GM18870 (cell line): ENCODE results near the gene PEX13.
A peak's percentile ranks its signal among the peaks of the same experiment; 100 is the strongest.
"Not testable (repeated sequence)": the region's sequence is repeated elsewhere in the genome, so short reads cannot be mapped to it uniquely, and the experiment has no call there.

Experiments
- ATAC-seq: cut with Tn5 transposase; IDR thresholded peaks from one replicate; pipeline ENCODE4 v1.9.1; 2021; ENCODE audit warnings: moderate library complexity; ENCODE audit not compliant: unreplicated experiment

The PEX13 gene

GRCh38 chr2:61006486-61007105 is 10.9 kb upstream of the PEX13 start:
- no peak for ATAC-seq

GRCh38 chr2:61009355-61009754 is 8.2 kb upstream of the PEX13 start:
- no peak for ATAC-seq

GRCh38 chr2:61011678-61012077 is 5.8 kb upstream of the PEX13 start:
- no peak for ATAC-seq

GRCh38 chr2:61012303-61012702 is 5.2 kb upstream of the PEX13 start:
- not testable (repeated sequence) for ATAC-seq

- no peak for ATAC-seq
Observed at GRCh38 chr2:61013382-61013781, 4.1 kb upstream of the PEX13 start.

GRCh38 chr2:61014763-61015162 is 2.8 kb upstream of the PEX13 start:
- ATAC-seq = no peak

GRCh38 chr2:61015976-61016375 is 1.5 kb upstream of the PEX13 start:
- no peak for ATAC-seq

GRCh38 chr2:61016392-61017002 is 1.0 kb upstream of the PEX13 start:
- peak; percentile 11 for ATAC-seq

GRCh38 chr2:61017003-61017555 is 441 bp upstream of the PEX13 start:
- ATAC-seq = peak; percentile 54

- no peak for ATAC-seq
Observed at GRCh38 chr2:61018318-61018755, 817 bp downstream of the PEX13 start.

GRCh38 chr2:61018798-61019197 is 1.3 kb downstream of the PEX13 start:
- ATAC-seq = no peak

- ATAC-seq = no peak
Observed at GRCh38 chr2:61021228-61021660, 3.7 kb downstream of the PEX13 start.

- no peak for ATAC-seq
Observed at GRCh38 chr2:61023670-61024069, 6.2 kb downstream of the PEX13 start.

GRCh38 chr2:61029533-61029932 is 12.0 kb downstream of the PEX13 start:
- no peak for ATAC-seq

- ATAC-seq = not testable (repeated sequence)
Observed at GRCh38 chr2:61034592-61034991, 17.1 kb downstream of the PEX13 start.

- not testable (repeated sequence) for ATAC-seq
Observed at GRCh38 chr2:61036643-61037042, 19.1 kb downstream of the PEX13 start.

GRCh38 chr2:61042807-61043206 is 25.3 kb downstream of the PEX13 start:
- ATAC-seq = no peak

- ATAC-seq = no peak
Observed at GRCh38 chr2:61044636-61045035, 27.1 kb downstream of the PEX13 start.

- ATAC-seq = no peak
Observed at GRCh38 chr2:61045226-61045625, 27.7 kb downstream of the PEX13 start.

GRCh38 chr2:61045999-61046398 is 28.5 kb downstream of the PEX13 start:
- no peak for ATAC-seq

GRCh38 chr2:61055557-61055956 is 38.0 kb downstream of the PEX13 start:
- ATAC-seq = no peak

- ATAC-seq = no peak
Observed at GRCh38 chr2:61057562-61057961, 40.0 kb downstream of the PEX13 start.
